HG03442 (cell line): ENCODE data around the gene JAG1.

ENCODE experiments used
- ATAC-seq: cut with Tn5 transposase; IDR thresholded peaks from one replicate; pipeline ENCODE4 v1.9.1; 2021; ENCODE audit warnings: mild to moderate bottlenecking, moderate library complexity; ENCODE audit not compliant: unreplicated experiment

JAG1 gene

DNA sequence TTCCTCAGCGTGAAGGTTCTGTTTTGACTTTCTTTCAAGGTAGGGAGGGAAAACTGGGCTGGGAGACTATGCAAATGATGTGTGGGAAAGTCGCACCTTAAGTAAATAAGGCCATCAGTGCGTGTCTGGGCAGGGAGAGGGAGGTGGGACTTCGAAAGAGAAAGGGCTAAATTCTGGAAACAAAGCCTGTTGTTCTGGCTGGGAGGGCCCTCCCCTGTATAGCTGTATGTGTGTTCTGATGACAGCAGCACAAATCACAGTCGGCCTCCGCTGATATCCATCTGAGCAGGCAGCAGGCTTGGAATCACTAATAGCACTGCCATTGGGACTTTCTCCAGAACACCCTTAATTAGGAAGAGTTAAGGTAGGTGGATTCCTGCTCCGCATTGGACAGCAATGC, 19.2 kb downstream of the JAG1 start:
- ATAC-seq: peak; percentile 81

DNA sequence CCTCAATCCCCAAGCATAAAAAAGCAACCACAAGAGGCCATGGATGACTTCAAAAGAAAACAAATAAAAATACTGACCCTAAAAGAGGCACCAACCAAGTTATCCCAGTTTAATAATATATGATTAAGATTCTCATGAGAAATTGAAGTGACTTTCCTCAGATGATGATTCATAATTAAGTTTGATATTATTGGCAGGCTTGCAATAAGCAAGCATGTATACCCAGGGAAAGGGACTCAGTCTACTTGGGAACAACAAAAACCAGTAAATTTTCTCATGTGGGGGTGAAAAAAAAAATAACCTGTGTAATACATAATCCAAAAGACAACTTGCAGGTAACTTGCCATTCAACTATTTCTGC, 19.6 kb downstream of the JAG1 start:
- no peak for ATAC-seq

DNA sequence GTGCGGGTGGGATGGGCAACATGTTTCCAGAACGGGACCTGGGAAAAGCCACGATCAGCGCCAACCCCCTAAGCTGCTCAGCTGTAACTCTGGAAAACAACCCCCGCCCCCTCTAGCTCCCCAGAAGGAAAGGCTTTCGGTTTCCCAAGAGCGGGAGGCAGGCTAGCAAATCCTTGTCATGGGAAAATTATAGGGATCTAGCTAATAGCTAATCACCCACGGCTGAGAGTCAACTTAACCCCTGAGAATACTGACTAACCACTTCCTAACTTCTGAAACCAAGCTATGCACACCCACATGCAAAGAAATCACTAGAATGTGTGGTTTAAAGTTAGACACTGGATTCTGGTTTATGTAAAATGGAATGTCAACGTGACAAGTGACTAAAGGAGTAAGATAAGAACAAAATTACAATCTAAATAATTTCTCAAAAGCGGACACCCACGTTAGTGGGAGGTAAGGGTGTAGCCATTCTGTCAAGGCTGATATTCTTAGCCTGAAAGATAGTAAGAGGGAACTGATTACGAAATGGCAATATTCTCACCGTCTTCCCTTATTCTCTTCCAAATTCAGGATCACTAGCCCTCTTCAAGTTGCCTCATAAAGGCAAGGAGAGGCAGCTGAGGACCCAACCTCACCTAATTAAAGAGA, 20.1 kb downstream of the JAG1 start:
- no peak for ATAC-seq

DNA sequence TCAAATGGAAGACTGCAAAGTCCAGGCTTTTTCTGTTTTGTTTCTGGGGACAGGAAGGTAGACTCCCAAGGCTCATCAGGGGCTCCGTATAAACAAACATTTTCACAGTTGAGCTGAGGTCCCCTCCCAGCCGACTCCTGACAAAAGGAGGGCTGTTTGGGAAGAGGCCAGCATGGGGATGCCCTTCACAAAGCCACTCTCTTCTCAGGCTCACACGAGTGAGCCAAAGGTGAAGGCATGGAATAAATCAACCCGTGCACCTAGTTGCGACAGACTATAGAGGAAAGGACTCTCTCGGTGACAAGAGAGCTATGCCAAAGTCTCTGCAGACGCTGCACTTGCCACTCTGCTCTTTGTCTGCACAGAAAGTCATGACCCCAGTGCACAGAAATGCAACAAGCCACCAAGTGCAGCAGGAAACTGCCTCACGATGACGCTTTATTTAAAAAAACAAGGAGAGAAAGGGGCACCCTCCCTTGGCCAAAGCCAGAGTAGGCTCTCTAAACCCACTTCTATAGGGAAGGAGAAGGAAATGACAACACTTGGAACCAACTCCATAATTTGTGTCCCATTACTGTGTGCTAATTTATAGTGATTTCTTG, 21.0 kb downstream of the JAG1 start:
- ATAC-seq: no peak

DNA sequence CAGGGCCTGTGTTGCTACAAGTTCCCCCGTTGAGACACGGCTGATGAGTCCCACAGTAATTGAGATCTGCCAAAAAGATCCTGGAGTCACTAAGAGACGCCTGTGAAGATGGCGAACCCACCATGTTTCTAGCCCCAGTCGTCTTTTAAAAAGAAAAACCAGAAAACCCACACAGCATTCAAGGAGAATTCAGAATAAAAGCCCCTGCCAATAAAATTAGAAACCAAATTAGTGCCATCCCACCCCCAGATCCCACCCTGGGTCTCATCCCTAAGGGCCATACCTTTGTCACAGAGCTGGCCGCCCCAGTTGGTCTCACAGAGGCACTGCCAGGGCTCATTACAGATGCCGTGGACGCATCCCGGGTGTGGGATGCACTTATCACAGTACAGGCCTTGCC, 21.6 kb downstream of the JAG1 start:
- no peak for ATAC-seq

DNA sequence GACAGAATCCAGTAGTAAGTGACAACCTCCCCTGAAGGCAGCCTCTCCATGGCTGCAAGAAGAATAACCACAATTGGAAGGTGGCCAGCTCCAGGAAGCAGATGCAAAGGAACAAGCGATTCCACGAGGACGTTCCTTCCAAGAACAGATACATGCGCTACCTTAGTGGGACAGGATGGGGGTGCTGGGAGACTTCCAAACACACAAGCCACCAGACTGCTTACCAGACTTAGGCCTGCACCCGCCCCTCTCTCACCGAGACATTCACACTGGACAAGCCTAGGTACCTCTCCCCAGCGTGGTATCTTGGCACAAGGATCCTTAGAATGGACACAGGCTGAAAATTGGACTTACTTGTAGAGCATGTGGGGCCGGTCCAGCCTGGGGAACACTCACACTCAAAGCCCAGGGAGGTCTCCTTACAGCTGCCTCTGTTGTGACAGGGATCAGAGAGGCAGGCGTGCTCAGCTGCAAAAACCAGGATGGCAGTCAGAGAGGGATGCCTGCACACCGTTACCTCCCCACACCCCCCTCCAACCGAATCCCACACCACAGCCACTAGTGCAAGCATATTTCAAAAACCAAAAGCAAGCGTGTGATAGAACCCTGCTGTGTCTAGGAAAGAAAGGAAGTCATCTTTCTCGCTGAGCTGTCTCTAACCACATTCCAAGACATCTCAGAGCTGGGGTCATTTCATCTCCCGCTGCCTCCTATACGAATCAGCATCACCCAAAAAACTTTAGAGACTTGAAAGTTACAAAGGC, 22.4 kb downstream of the JAG1 start:
- ATAC-seq: no peak

DNA sequence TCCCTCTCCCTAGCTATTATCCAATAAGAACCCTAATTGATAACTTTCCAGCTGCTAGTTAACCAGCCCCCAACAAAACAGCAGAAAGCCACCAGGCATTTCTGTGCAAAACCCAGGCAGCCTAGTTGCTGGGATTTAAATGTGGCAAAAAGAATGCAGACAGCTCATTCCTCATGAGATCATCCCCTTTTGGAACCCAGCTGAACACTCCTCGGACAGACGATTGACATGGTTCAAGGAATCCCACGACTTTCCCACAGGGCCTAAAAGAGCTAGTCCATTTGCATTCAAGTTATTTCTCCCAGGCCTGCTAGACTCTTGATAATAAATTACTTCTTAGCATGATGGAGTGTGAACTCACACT, 24.0 kb downstream of the JAG1 start:
- ATAC-seq: no peak

DNA sequence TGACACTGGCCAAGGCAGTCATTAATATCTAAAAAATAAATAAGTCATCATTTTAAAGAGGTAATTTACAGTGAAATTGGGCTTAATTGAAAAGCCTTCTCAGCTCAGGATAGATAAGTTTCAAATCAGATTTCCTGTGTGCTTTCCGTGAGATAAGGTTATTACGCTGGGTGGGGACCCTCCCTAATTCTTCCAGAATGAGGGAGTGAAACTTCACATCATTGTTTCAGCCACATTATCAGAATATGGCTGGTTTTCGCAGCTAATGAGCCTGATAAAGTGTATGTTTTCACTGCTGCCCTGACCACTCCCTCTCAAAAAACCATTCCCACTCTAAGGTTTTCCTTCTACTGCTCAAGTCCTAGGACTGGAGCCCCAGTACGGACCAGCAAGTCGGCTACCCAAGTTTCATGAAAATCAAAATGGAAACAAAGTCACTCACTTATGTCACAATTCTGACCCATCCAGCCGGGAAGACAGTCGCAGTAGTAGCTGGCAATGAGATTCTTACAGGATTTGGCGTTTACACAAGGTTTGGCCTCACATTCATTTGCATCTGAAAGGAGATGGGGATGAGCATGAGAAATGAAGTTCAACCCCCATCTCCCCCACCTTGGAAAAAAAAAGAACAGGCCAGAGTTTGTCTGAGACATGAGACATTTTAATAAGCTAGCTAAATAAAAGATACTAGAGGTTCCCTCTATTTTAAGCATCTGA, 24.6 kb downstream of the JAG1 start:
- no peak for ATAC-seq

DNA sequence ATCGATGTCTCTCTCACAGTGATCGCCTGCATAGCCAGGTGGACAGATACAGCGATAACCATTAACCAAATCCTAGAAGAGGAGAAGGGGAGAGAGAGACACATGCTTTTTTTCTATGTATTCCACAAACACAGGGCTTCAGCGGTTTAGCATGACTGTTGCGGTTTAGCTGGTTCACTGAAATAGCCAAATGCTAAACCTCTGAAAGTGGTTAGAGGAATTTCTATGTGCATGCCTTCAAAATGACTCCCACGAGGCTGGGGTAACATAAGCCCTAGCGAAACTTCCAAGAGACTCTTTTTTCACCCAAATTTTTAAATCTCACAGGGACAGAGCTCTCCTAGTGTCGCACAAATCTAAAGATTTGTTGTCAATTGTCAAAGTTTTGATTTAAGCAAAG, 25.1 kb downstream of the JAG1 start:
- no peak for ATAC-seq

DNA sequence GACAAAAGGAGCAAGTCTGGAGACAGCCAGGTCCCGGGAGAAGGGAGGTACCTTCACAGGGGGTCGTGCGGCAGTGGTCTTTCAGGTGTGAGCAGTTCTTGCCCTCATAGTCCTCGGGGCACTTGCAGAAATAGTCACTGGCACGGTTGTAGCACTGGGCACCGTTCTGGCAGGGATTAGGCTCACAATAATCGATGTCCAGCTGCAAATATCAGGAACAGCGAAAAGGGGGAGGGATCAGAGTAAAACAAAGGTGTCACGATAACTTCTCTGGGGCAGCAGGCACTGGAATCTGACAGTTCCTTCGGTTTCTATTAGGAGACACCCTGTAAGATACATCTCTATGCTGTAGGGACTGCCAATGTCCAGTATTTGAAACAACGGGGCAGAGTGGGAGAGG, 25.9 kb downstream of the JAG1 start:
- ATAC-seq: no peak

DNA sequence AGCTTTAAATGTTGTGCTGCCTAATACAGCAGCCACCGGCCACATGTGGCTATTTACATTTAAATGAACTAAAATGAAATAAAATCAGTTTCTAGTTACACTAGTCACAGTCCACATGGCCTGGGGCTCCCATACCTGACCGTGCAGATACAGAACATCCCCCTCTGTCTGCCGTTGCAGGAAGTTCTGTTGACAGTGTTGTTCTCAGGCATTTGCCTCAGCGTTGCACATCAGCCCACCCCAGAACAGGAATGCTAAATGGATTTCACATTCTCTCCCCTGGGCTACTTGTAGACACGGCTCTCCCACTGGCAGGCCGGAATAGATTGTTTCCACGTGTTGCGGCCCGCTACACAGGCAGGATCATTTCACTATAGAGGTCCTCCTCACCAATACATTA, 26.3 kb downstream of the JAG1 start:
- ATAC-seq: no peak

DNA sequence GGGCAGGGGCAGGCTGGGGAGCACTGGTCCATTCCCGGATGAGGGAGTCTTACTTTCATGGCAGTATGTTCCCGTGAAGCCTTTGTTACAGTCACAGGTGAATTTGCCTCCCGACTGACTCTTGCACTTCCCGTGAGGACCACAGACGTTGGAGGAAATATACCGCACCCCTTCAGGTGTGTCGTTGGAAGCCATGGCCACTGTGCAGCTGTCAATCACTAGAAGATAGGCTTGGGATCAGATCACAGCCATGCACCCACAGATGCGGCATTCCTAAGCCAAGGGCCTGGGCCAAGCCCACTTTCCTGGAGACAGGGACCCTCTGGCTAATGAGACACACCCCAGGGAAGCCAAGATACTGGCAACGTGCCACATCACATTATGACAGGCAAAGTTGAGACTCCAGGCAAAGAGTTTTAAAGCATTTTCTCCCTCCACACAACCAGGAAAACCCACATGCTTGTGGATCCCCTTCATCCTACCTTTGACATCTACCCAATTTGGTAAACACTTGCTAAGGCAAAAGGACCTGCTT, 26.8 kb downstream of the JAG1 start:
- no peak for ATAC-seq

DNA sequence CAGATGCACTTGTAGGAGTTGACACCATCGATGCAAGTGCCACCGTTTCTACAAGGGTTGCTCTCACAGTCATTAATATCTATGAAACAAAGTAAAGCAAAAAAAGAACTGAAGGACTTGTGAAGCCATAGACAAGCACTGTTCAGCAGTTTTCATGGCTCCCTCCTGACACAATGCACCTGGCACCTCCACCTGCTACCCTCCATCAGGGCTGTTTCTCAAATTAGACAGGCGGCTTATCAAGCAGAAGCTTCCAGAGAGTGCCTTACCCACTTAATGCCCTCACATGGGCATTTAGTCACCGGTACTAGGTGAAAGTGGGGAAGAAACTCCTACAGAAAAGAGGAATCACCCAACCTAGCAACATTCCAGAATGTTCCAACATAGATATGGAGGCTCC, 27.8 kb downstream of the JAG1 start:
- ATAC-seq: no peak

DNA sequence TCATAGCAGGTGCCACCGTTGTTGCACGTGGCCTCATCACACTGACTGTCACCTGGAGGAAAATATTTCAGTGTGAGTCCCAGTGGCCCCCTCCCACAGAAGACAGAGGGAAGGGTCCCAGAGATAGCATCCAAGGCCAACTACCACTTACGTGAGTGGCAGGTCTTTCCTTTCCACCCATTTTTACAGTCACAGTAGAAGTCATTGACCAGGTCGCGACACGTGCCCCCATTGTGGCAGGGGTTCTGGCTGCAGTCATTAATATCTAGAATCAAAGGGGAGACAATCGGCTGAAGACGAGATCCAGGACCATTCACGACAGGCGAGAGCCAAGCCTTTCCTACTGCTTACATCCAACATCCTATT, 28.6 kb downstream of the JAG1 start:
- no peak for ATAC-seq

DNA sequence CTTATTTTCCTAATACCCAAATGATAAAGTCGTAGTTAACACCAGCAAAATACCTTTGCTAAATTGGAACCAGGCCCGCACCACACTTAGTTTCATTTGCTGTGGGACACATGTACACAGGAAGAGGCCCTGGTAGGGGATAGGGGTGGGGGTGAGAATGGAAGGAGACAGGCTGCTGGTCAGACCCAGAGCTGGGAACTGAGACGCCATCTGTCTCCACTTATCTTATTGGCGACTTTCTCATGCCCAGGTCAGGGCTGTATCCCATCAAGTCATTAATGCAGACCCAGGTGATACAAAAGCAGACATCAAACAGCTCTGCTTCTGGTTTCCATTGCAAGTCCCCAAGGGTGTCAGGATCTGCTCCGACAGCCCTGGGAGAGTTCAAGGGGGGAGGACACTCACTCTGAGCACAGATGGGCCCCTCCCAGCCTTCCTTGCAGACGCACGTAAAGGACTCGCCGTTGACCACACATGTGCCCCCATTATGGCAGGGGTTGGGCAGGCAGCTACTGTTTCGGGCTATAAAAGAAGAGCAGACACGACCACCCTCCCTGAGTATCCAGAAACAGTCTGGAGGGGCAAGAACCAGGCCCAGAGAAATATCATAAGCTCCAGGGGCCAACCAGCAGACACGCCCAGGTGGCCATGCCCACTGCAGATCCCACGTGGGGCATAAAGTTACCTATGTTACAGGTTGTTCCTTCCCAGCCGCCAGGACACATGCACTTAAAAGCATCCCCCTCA, 29.2 kb downstream of the JAG1 start:
- ATAC-seq: peak; percentile 59

DNA sequence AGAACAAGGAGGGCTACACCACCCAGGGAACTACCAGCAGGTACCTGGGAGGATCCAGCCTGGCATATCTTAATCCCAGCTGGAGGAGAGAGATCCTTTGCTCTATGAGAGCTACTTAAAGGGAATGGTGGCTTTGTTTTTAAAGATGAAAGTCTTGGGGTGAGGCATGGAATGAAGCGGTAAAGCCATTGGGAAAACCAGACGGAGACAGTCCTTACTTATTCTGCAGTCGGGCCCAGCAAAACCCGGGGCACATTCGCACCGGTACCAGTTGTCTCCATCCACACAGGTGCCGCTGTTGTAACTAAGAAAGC, 30.3 kb downstream of the JAG1 start:
- no peak for ATAC-seq

DNA sequence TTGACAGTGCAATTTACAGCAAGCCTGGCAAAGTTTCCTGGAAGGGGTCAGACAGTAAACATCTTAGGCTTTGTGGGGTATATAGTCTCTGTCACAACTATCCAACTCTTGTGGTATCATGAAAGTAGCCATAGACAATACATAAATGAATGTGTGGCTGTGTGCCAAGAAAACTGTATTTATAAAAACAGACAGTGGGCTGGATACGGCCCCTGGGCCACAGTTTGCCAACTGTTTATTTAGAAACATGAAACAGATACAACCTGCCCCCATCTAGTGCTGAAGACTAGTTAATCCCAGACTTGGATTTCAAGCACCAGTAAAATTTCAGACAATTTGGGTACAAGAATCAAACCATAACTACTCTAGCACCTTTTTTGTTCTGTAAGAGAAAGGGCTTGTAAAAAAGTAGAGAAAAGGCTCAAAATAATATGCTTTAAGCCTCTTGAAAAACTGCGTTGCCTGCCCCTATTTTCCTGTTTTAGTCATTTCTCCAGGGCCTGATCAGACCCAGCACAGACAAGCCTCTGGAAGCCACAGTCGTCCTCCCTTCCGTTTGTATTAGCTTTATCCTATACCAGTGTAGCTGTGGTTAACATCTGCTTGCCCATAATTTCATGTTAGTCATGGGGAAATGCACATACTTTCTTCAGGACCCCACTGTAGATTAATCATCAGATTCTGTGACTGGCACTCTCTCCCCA, 30.8 kb downstream of the JAG1 start:
- ATAC-seq: no peak

DNA sequence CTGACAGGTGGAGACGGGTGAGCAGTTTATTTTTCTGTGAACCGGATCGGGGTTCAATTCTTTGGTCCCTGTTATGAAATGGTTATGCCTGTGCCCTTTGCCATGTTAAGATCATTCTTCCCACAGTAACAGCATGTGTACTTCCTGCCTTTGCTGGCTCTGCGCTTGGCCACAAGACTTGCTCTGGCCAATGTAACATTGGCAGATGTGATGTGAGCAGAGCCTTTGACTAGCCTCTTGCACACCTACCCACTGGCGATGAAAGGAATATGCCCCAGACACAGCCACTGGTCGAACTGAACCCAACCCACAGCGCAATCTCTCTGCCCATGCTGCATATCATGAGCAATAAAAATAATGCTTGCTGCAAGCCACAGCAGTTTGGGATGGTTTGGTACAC, 31.9 kb downstream of the JAG1 start:
- ATAC-seq: no peak

DNA sequence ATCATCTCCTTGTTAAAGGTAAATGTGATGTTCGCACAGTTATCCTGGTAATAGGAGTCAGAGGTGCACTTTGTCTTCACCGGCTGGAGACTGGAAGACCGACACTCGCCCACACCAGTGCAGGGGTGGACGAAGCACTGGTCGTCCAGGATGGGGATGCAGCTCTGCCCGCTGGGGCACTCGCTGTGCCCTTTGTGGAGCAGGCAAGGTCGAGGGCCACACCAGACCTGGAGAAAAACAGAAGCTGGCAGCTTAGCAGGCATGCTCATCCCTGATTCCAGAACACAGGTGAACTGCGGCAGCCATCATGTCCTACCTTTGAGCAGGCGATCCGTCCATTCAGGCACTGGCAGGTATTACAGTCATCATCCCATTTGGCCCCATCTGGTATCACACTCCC, 32.3 kb downstream of the JAG1 start:
- ATAC-seq: no peak

DNA sequence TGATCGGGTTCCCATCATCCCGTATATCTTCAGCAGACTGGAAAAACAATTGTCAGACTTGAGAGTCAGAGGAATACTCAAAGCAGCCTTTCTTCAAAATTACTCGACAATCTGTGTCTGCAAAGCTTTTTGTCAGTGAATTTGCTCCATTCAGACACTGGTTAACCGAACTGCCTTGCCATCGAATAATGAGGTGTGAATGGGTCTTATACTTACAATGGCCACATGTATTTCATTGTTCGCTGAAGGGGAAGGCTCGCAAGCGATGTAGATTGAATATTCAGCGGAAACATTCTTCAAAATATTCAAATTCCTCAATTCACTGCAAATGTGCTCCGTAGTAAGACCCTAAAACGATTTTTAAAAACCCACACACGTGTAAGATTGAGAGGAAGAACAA, 32.9 kb downstream of the JAG1 start:
- ATAC-seq: no peak
